HepG2 (cell line): ENCODE results near the gene VPS25. TPM values are rescaled to one million over a fixed set of nuclear protein-coding genes. Genes with fewer than 3 reads are reported as not detected.

ENCODE experiments used
- CBX5 ChIP-seq: sonication (generic); formaldehyde crosslinking; IDR thresholded peaks from 2 replicates; pipeline ENCODE4 v1.4.0; 2020; ENCODE audit warnings: missing genetic modification reagents, borderline replicate concordance
- HOXA9 ChIP-seq: sonication (generic); formaldehyde crosslinking; IDR thresholded peaks from 2 replicates; pipeline ENCODE4 v1.8.1; 2022; ENCODE audit warnings: missing genetic modification reagents, mild to moderate bottlenecking, moderate library complexity, borderline replicate concordance
- KDM6A ChIP-seq: IDR thresholded peaks from 2 replicates; pipeline ENCODE4 v1.6.1; 2016; ENCODE audit warnings: low read depth
- PBX3 ChIP-seq: sonication (generic); formaldehyde crosslinking; IDR thresholded peaks from 2 replicates; pipeline ENCODE4 v1.8.1; 2023; ENCODE audit warnings: missing genetic modification reagents, inconsistent platforms, borderline replicate concordance
- PHF20 ChIP-seq: sonication (generic); formaldehyde crosslinking; IDR thresholded peaks from 2 replicates; pipeline ENCODE4 v1.5.0; 2020; ENCODE audit warnings: mild to moderate bottlenecking, missing genetic modification reagents
- SAP130 ChIP-seq: IDR thresholded peaks from 2 replicates; pipeline ENCODE4 v1.6.1; 2016; ENCODE audit warnings: low read depth
- SMARCE1 ChIP-seq: fragments of 450-650 bp; IDR thresholded peaks from 2 replicates; pipeline ENCODE4 v1.6.1; 2017; ENCODE audit warnings: borderline replicate concordance
- SOX5 ChIP-seq: IDR thresholded peaks from 2 replicates; pipeline ENCODE4 v1.6.1; 2016; ENCODE audit warnings: borderline replicate concordance
- ZBTB3 ChIP-seq: sonication (generic); formaldehyde crosslinking; IDR thresholded peaks from 2 replicates; pipeline ENCODE4 v1.4.0; 2020; ENCODE audit warnings: low read depth, mild to moderate bottlenecking, moderate library complexity, missing genetic modification reagents, borderline replicate concordance
- ZBTB40 ChIP-seq, 2 experiments: fragments of 450-650 bp in 1 of 2; sonication (generic) in 1 of 2; formaldehyde crosslinking in 1 of 2; IDR thresholded peaks; 2 replicates each; pipeline versions ENCODE4 v1.6.1 to v1.8.0; 2016 to 2022; ENCODE audit warnings: antibody characterized with exemption in 1 of 2, mild to moderate bottlenecking in 1 of 2, missing genetic modification reagents in 1 of 2
- ZC3H4 ChIP-seq: sonication (generic); formaldehyde crosslinking; IDR thresholded peaks from 2 replicates; pipeline ENCODE4 v1.4.0; 2020; ENCODE audit warnings: missing genetic modification reagents, borderline replicate concordance
- ZFP1 ChIP-seq: IDR thresholded peaks from 2 replicates; pipeline ENCODE4 v1.6.1; 2016
- ZNF543 ChIP-seq: sonication (generic); formaldehyde crosslinking; IDR thresholded peaks from 2 replicates; pipeline ENCODE4 v1.4.0; 2020; ENCODE audit warnings: mild to moderate bottlenecking, missing genetic modification reagents
- ZNF724P ChIP-seq: sonication (generic); formaldehyde crosslinking; IDR thresholded peaks from 2 replicates; pipeline ENCODE4 v1.8.0; 2022; ENCODE audit warnings: missing genetic modification reagents, borderline replicate concordance
- ZSCAN30 ChIP-seq: sonication (generic); formaldehyde crosslinking; IDR thresholded peaks from 2 replicates; pipeline ENCODE4 v1.5.0; 2020; ENCODE audit warnings: mild to moderate bottlenecking, missing genetic modification reagents
- polyA plus RNA-seq, 8 experiments: library from polyadenylated mRNA; depleted of rRNA in 3 of 8; stranded (reverse) in 7 of 8; unstranded in 1 of 8; fragments of >200 nt; fragmentation: Illumina TruSeq in 4 of 8; extraction: Trizol in 4 of 8; gene quantifications; 2 replicates each; pipeline versions ENCODE4 v1.2.1 to v1.2.3, GENCODE V29; 2011 to 2016; ENCODE audit warnings: low read depth in 4 of 8, missing spikeins in 1 of 8, mixed read lengths in 1 of 8; ENCODE audit not compliant: insufficient read depth in 1 of 8
- total RNA-seq, 5 experiments: library from RNA; depleted of rRNA; stranded (reverse); fragments of >200 nt; fragmentation: Illumina TruSeq; extraction: Trizol; gene quantifications; 2 replicates each; pipeline ENCODE4 v1.2.3, GENCODE V29; 2016; ENCODE audit warnings: low read depth in 1 of 5

VPS25 gene
- total and polyA plus RNA-seq, 2 of the 13 experiments (the other 11 are each of a cell fraction or from before 2014, with no cell fraction given): 161 to 249 TPM

- TF ChIP-seq ZBTB40 (IDR thresholded peaks at IDR 0.05) (no peak), ZBTB40 (CRISPR knock-in tag; IDR thresholded peaks at IDR 0.05) (no peak), ZC3H4 (CRISPR knock-in tag) (no peak), HOXA9 (CRISPR knock-in tag) (no peak), SAP130 (CRISPR knock-in tag) (peak; percentile 36; the same call in 1 of the 2 replicates), ZBTB3 (no peak), PBX3 (no peak), SMARCE1 (no peak), ZFP1 (CRISPR knock-in tag) (no peak), KDM6A (CRISPR knock-in tag) (no peak), ZSCAN30 (no peak), ZNF724P (CRISPR knock-in tag) (peak; percentile 39; the same call in 1 of the 2 replicates), PHF20 (no peak), CBX5 (CRISPR knock-in tag) (no peak), ZNF543 (CRISPR knock-in tag) (no peak), SOX5 (0 out of 2 replicates have a peak, but pooled peaks have one; percentile 7)
Measured at GRCh38 chr17:42748908-42749798, 24.1 kb upstream of the VPS25 start (continued).
